DMS114 treated with DMSO at 0.1 percent for 48 hours (cell line): ENCODE results near the gene POLR3A.
"Not testable (repeated sequence)": the region's sequence is repeated elsewhere in the genome, so short reads cannot be mapped to it uniquely, and the experiment has no call there.

Experiments used
- DNase-seq: peaks from one replicate; lab custom pipeline; 2025; ENCODE audit not compliant: unreplicated experiment; lab: John Stamatoyannopoulos, UW

The POLR3A gene

DNA sequence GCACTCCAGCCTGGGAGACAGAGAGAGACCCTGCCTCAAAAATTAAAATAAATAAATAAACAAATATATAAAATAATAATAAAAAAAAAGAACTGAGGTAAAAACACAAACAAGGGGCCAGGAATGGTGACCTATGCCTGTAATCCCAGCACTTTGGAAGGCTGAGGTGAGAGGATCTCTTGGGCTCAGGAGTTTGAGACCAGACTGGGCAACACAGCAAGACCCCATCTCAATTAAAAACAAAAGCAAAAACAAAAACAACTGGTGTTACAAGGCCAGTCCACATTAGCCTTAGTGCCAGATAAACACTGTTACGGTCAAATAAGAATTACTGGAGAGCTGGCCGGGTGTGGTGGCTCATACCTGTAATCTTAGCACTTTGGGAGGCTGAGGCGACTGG is 5.6 kb downstream of the POLR3A start:
- DNase-seq: no peak

DNA sequence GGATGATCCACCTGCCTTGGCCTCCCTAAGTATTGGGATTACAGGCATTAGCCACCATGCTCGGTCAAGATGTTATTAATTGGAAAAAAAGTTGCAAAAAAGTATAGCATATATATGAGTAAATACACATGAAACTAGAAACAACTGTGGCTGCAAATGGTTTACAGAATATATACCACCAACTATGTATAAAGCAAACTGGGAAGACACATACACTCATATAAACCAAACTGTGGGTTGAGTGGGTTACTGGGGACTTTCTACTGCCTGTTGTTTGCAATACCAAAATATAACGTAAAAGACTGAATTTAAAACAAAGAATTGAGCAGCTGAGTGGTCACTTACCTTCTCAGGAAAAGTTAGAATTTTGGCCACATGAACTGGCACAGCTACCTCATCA is 8.1 kb downstream of the POLR3A start:
- DNase-seq: no peak

DNA sequence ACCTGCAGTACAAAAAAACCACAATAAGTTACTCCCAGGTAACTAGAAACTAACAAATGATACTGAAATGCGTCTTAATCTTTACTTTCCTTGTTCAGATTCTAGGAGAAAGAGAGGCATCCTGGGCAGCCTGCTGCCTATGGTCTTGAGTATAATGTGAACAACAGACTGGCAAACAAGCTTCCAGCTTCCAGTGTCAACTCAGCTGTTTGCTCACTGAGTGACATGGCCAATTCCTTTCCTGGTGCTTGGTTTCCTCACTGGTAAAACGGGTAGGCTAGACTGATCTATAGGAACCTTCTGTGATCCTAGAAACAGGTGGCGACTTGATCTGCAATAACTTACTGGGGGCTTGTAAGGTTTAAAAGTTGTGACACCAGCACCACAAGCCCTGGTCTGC is 10.1 kb downstream of the POLR3A start:
- DNase-seq: no peak

DNA sequence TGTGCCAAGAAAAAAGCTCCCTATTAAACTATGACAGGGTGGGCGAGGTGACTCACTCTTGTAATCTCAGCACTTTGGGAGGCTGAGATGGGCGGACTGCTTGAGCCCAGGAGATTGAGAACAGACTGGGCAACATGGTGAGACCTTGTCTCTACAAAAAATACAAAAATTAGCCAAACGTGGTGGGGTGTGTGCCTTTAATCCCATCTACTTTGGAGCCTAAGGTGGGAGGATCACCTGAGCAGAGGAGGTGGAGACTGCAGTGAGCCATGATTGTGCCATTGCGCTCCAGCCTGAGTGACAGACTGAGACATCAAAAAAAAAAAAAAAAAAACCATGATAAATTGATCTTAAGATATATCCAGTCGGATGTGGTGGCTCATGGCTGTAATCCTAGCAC is 11.5 kb downstream of the POLR3A start:
- DNase-seq: no peak

DNA sequence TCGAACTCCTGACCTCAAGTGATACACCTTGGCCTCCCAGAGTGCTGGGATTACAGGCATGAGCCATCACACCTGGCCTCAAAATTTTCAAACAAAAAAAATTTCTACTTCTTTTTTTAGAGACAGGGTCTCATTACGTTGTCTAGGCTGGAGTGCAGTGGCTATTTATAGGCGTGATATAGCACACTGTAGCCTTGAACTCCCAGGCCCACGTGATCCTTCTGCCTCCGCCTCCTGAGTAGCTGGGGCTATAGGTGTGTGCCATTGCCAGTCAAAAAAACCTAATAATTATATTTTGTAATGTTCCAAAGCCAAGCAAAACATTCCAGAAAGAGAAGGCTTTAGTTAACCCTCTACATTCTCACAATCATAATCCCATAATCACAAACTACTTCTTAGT is 13.8 kb downstream of the POLR3A start:
- DNase-seq: no peak

DNA sequence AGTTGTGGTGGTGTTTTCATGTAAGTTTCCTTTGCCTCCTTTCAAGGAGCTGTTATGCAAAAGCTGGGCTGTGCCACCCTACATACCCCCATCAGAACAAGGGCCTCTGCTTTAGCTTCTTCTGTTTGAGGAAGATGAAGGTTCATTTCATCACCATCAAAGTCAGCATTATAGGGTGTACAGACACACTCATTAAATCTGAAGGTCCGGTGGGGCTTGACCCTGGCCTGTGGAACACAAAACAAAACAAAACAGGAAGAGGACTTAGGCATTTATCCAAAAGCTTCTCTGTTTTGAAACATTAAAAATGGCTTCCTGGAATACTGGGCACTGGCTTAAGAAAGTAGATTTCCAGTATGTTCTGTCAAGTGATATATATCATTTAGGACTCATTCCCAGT is 15.8 kb downstream of the POLR3A start:
- no peak for DNase-seq

DNA sequence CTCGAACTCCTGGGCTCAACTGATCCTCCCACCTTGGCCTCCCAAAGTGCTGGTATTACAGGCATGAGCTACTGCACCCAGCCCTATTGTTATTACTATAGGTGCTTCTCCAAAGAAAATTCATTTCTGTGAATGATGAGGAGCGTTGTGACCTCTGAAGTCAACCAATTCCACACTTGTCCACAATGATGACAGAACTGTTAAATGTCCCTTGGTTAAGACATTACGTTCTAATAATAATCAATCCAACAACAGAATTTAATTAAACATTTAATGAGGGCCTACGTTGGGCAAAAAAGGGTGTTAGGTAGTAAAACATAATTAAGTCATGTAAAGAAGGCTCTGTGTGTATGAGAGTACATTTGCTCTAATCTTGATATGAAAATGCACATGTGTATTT is 18.2 kb downstream of the POLR3A start:
- no peak for DNase-seq

DNA sequence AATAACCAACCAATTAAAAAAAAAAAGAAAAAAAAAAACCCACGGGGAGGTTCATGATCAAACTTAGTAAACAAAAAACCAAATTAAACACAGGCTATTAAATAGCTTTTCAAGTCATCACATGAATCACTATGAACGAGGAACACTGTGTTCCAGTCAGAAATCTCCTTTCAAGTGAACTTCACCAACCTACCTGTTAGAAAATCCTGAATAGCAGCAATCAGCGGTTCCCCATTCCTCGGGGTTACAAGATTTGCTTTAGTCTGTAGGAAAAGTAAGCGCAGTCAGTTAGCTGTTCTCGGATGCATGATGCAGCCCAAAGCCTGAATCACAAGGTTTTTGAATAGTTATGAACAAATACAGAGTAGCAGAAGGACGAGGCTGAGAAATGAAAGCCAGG is 19.0 kb downstream of the POLR3A start:
- no peak for DNase-seq

DNA sequence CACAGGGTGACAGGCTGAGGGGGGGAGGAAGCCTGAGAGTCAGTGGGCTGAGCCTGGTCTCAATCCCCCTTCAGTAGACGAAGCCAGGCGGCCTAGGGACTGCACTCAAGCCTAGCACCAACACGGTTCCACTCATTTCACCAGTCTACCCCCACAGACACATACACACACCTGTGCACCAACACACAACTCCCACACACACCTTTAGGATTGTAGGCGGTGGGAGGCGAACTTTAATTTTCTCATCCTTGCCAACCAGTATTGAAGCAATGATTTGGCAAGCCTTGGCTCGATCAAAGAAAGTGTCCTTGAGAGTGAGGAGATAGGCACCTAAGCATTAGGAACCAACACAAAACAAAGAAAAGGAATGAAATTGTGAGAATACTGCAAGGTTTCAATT is 19.7 kb downstream of the POLR3A start:
- DNase-seq: no peak

DNA sequence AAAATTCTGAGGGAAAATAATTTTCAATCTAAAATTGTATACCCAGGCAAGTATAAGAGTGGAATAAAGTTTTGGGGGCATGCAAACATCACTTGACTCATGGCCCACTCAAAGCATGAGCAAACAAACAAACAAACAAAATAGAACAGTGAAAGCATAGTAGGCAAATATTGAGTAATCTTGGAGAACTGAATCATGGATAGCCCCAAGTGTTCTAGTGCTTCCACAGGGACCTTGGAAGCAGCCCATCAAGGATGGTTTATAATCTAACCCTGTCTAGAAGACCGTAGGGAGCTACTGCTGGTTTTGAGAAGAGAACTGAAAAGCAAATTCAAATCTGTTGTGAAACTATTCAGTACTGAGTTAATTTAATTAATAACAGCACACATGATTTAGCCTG is 22.1 kb downstream of the POLR3A start:
- DNase-seq: no peak

DNA sequence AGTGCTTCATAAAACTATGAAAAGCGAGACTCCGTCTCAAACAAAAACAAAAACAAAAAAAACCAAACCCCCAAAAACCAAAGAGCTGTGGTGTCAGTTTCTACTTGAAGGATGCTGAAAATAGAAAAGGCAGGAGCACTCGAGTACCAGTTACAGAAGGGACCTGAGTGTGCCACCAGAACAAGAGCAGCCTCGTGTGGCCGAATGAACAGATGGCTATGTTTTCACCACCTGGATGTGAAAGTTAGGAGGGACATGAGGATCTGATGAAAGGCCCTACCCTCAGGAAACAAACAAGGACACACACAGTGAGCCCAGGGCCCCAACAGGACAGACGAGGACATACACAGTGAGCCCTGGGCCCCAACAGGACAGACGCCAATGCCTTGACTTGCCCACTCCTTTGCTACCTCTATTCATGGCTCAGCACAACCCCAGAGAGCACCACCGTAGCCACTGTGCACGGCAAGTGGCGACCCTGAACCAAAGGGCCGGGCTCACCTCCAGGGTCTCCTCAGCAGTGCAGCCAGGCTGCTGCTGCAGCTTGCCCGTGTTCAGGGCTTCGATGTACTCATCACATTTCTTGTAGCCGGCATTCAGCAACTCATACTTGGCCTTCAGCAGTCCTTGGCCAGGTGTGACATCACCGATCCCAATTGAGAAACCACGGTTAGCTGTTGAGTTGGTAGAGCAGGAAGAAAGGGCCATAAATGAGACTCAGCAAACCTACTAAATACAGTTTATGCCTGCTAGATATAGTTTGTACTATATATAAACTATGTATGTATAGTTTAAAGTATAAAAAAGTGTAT is 24.9 kb downstream of the POLR3A start:
- DNase-seq: no peak

DNA sequence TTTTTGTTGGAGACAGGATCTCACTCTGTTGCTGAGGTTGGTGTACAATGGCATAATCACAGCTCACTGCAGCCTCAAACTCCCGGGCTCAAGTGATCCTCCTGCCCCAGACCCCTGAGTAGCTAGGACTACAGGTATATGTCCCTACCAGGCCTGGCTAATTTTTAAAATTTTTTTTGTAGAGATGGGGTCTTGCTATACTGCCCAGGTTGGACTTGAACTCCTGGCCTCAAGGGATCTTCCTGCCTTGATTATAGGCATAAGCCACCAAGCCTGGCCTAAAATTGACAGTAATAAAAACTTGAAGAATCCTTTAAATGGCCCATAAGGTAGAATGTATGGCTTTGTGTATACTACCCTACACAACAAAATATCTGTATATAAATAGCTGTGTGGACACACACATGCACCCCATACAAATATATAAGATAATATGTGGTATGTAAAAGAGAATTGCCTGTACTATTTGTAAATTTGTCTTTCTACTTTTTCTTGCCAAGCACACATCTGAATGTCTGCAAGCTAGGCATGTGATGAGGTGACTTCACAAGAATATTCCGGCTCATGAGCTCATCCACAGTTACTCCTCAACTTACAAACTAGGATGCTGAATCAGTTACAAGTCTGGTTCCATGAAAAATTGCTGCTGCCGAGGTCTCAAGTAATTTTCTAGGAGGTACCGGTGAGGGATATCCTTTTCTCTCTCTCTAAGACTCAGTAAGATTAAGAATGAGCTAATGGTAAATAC is 26.6 kb downstream of the POLR3A start:
- DNase-seq: no peak

DNA sequence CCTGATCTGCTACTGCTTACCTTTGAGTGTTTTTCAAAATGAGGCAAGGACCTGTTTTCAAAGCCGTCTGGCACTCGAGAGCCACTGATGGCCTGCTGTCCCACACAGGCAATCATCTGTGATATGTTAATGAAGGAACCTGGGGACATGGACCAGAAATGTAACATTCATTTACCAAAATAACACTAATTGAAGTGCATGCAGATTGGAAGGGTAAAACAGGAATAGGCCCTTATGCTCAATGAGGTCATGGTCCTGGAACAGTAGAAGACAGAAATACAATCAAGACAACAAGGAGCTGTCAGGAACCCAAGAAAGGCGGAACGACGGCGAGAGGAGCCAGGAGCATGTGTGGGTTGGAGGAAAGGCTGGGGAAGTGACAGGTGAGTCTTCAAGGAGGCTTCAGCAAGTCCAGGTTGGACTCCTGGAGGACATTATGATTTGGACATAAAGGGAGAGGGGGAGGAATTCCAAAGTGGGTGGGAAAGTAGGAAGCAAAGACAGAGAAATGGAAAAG is 28.3 kb downstream of the POLR3A start:
- no peak for DNase-seq

DNA sequence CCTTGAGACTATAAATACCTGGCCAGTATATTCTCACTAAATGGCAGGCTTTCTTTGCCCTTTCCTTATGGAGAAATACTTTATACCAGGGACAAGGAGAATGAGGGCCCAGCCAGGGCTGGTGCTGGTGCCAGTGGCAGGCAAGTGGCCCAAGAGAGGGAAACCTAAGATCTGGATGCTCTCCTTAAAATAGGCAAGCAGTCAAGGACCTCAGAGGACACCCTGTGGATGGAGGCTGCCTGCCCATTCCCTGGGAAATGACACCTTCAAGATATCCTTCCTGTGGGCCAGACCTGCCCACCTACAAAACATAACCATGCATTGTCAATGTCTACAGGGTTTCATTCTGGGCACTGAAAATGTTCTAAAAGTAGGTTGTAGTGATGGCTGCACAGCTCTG is 29.1 kb downstream of the POLR3A start:
- no peak for DNase-seq

DNA sequence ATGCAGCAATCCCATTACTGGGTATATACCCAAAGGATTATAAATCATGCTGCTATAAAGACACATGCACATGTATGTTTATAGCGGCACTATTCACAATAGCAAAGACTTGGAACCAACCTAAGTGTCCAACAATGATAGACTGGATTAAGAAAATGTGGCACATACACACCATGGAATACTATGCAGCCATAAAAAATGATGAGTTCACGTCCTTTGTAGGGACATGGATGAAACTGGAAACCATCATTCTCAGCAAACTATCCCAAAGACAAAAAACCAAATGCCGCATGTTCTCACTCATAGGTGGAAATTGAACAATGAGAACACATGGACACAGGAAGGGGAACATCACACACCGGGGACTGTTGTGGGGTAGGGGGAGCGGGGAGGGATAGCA is 30.5 kb downstream of the POLR3A start:
- DNase-seq: not testable (repeated sequence)

DNA sequence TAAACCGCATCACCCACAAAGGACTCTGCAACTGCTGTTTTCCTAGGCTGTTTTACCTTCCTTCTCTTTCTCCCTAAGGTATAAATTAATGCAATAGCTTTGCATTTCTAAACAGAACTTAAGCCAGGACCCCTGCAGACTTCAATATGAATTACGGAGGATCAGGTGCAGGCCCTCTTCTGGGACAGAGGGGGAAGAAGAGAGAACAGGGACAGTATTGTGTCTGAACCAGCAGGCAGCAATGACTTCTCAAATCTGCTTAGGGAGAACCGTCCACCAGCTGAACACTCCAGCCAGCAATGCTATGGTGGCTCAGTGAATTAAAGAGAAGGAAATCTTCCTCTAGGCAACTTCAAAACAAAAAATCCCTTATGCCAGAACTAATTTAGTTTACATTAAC is 35.7 kb downstream of the POLR3A start:
- no peak for DNase-seq

DNA sequence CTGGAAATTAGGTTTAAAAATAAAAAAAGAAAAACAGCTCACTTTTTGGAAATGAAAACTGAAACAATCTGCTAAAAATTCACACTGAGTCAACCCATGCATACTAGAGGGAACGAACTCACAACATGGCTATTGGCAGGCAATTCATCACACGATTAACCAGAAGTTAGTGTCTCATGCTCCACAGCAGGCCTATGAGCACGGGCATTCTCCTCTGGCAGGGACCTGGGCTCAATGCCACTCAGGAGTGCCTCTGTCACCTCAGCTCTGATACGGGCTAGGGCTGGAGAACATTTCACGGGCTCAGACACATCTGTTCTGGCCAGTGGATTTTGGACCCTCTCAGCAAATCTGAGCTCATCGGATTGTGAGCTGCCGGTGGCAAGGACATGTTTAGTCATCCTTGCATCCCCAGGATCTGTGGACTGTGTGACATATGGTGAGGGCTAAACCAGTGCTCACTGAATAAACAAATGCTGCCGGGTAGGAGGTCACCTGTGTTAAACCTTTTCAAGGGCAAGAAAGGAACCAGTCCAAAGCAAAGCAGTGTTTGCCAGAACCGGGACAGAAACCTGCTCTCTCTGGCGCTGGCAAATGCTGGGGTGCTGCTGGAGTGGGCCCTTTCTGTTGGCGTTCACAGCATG is 40.1 kb downstream of the POLR3A start:
- no peak for DNase-seq

DNA sequence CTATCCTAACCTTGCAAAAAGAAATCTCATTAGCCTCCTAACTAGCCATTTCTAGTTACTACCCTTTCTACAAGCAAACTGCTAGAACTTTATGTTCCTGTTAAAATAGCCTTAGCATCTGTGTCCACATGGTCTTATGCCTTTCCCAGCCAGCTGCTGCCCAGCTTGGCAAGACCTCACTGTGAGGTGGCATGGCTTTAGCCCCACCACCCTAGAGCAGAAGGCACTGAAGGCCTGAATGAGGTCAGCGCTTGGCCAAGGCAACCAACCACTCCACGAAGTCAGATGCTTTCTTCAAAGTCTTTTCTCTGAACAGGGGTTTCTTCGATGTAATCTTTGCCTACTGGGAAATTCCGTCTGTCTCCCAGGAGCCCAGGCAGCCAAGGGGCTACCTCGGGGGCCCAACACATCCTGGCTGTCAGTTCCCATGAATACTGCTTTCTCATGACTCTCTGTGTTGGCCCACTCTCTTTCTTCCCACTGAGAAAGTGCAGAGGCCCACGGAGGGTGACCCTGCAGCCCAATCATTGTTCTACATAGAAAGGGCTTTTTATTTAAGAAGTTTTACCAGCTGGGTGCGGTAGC is 41.6 kb downstream of the POLR3A start:
- no peak for DNase-seq

DNA sequence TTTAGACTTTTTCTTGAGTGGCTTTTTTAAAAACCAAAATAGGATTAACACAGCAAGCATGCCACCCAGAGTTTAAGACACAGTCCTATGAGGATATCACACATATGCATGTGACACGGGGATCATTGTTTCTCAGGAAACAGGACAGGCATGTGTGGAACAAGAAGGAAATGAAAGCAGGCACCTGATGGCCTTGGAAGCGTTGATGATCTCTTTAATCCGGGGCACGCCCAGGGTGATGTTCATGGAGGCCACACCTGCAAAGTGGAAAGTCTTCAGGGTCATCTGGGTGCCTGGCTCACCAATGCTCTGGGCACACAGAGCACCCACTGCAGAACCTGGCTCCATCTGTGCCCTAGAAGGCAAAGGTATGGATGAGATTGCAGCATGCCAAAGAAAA is 44.3 kb downstream of the POLR3A start:
- DNase-seq: no peak

DNA sequence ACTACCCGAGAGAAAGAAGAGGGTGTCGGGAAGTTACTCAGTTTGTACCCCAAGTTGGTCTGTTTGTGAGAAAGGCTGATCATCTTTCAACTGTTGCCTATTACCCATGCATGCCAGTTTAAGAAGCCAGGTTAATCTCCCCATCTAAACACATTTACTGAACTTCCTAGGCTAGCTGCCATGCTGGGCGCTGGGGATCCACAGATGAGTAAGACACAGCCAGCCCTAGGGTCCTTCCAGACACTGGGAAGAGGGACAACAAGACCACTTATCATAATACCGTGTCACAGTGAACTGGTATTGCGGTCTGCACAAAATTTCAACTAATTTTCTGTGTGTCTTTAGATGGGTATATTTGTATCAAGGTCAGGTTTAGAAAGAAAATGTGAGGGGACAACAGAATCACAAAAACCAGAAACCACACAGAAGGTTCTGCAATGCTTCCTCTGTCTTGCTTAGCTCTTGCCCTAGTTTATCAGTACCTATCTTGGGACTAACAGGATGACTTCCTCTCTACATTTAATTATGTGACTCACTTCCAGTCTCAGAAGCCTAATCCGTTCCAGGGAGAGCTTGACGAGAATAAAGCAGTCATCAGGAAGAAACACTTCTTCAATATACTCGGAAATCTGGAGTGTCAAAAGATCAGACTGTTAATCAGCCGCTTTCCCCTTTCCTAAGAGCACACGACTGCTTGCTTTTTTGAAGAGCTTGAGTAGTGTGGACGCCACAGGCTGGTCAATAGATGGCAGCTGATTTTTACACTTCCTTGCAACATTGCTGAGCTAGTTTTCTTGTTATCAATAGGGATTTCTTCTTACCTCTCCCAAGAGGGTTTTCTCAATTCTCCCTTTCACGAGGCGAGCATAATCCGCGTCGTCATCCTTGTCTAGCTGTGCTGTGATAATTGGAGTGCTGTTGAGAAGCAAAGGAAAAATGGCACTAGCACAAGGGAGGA is 45.7 kb downstream of the POLR3A start:
- DNase-seq: no peak
